ENCODE results near the gene EPN3.

The EPN3 gene

DNA sequence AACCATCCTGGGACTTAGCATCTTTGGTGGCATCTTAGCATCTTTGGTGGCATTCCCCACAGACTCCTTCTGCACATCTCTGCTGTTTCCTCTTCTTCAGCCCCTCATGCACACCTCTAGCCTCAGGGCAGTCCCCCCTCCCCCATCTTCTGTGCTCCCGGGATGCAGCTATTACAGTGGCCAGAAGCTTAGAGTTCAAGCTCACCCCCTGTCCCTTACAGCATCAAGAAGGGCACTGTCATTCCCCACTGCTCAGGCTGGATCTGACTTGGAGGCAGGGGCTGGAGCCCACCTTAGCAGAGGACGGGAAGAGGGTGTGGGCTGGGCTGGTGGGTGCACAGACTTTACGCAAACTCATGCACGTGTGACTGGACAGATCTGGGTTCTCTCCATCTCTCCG, 650 bp downstream of the EPN3 start:
- H3K27me3 ChIP-seq: peaks cover 56% of the 10 kb centered on the region
- H3K4me3 ChIP-seq: no peak overlapping the region
- peak overlapping the region; percentile 6; the same call in 1 of the 2 replicates for H3K4me2 ChIP-seq
- H3K27ac ChIP-seq: no peak overlapping the region
- TF ChIP-seq Cebpa-rat (IDR thresholded peaks at IDR 0.05): no peak
- H3K9ac ChIP-seq: no peak overlapping the region
- H3K36me3 ChIP-seq: no peaks in the 10 kb centered on the region
- peaks cover 16% of the 10 kb centered on the region for H4K20me1 ChIP-seq
- no peaks in the 10 kb centered on the region for H3K9me3 ChIP-seq
- H3K4me1 ChIP-seq: peaks cover 20% of the 10 kb centered on the region

GRCh38 chr17:50533720-50534148, 1.2 kb downstream of the EPN3 start:
- no peak for TF ChIP-seq Cebpa-rat (IDR thresholded peaks at IDR 0.05)
- Histone ChIP-seq H3K4me1 (peaks cover 26% of the 10 kb centered on the region), H3K4me3 (no peak overlapping the region), H4K20me1 (peaks cover 16% of the 10 kb centered on the region), H3K9ac (no peak overlapping the region), H3K27ac (no peak overlapping the region), H3K4me2 (peak overlapping the region; percentile 6), H3K36me3 (no peaks in the 10 kb centered on the region), H3K27me3 (peaks cover 56% of the 10 kb centered on the region), H3K9me3 (no peaks in the 10 kb centered on the region)

DNA sequence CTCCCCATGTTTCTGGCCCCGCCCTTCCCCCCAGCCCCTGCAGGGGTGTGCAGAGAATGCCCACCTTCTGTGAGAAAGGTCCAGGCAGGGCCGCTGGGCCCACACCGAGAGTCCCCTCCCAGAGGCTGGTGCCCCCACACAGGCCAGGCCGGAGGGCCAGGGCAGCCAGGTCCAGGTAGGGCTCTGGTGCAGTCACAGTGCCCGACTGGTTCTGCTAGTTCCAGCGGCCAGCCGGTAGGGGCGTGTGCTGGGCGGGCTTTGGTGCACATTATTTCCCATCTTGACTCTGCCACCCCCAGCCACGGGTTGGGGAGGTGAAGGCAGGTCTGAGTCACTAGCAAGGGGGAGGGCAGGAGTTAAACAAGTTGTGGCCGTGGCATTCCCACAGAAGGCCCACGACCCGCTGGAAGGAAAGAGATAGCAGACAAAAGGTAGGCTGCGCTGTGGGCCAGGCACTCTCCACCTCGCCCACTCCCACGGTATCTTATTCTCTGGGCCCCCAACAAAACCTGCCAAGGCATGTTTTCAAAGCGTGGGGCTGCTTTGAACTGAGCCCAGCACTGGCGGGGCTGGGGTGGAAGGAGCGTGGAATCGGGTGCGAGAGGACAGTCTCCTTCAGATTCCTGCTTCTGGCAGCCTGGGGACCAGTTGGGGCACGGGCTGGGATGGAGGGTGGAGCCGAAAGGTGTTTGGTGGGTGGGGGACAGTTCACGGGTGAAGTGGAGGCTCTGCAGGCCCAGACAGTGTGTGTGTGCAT, 1.9 kb downstream of the EPN3 start:
- no peak overlapping the region for H3K9ac ChIP-seq
- peaks cover 56% of the 10 kb centered on the region for H3K27me3 ChIP-seq
- H3K27ac ChIP-seq: no peak overlapping the region
- H3K36me3 ChIP-seq: no peaks in the 10 kb centered on the region
- H3K9me3 ChIP-seq: no peaks in the 10 kb centered on the region
- H3K4me2 ChIP-seq: peak overlapping the region; percentile 6; the same call in 1 of the 2 replicates
- no peak overlapping the region for H3K4me3 ChIP-seq
- peaks cover 16% of the 10 kb centered on the region for H4K20me1 ChIP-seq
- peaks cover 33% of the 10 kb centered on the region for H3K4me1 ChIP-seq
- TF ChIP-seq Cebpa-rat (IDR thresholded peaks at IDR 0.05): no peak

DNA sequence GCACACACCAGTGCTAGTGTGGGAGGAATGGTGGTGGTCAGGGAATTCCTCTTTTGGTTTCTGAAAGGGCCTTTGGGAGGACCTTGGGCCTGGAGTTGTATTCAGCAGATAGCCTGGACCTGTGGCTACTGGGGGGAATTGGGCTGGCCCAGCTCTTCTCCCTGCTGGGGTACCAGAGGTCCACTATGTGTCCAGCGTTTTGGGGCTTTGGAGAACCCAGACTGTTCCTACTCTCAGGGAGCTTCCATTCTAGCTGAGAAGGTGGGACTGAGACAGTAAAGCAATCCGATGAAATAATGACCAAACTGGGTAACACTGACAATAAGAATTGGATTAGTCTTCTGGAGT, 2.4 kb downstream of the EPN3 start:
- H3K4me2 ChIP-seq: no peak overlapping the region
- H3K4me1 ChIP-seq: peaks cover 35% of the 10 kb centered on the region
- H3K36me3 ChIP-seq: no peaks in the 10 kb centered on the region
- no peak overlapping the region for H3K9ac ChIP-seq
- no peak overlapping the region for H3K4me3 ChIP-seq
- H4K20me1 ChIP-seq: peaks cover 16% of the 10 kb centered on the region
- TF ChIP-seq Cebpa-rat (IDR thresholded peaks at IDR 0.05): no peak
- no peak overlapping the region for H3K27ac ChIP-seq
- H3K27me3 ChIP-seq: peaks cover 56% of the 10 kb centered on the region
- no peaks in the 10 kb centered on the region for H3K9me3 ChIP-seq

- H3K27me3 ChIP-seq: peaks cover 54% of the 10 kb centered on the region
- peaks cover 35% of the 10 kb centered on the region for H3K4me1 ChIP-seq
- H3K36me3 ChIP-seq: no peaks in the 10 kb centered on the region
- H3K4me2 ChIP-seq: no peak overlapping the region
- H3K27ac ChIP-seq: no peak overlapping the region
- H3K9ac ChIP-seq: no peak overlapping the region
- no peaks in the 10 kb centered on the region for H3K9me3 ChIP-seq
- H3K4me3 ChIP-seq: no peak overlapping the region
- TF ChIP-seq Cebpa-rat (IDR thresholded peaks at IDR 0.05): no peak
- peaks cover 16% of the 10 kb centered on the region for H4K20me1 ChIP-seq
Observed at GRCh38 chr17:50535407-50535806, 2.9 kb downstream of the EPN3 start.

- H3K9ac ChIP-seq: no peak overlapping the region
- H3K4me3 ChIP-seq: no peak overlapping the region
- H4K20me1 ChIP-seq: peaks cover 16% of the 10 kb centered on the region
- peaks cover 39% of the 10 kb centered on the region for H3K27me3 ChIP-seq
- no peak overlapping the region for H3K4me2 ChIP-seq
- peaks cover 47% of the 10 kb centered on the region for H3K4me1 ChIP-seq
- no peaks in the 10 kb centered on the region for H3K9me3 ChIP-seq
- H3K36me3 ChIP-seq: no peaks in the 10 kb centered on the region
- no peak for TF ChIP-seq Cebpa-rat (IDR thresholded peaks at IDR 0.05)
- H3K27ac ChIP-seq: no peak overlapping the region
Observed at GRCh38 chr17:50536683-50537646, 4.4 kb downstream of the EPN3 start.

- Histone ChIP-seq H3K9me3 (no peaks in the 10 kb centered on the region), H3K4me1 (peaks cover 47% of the 10 kb centered on the region), H3K4me2 (peak overlapping the region; percentile 89), H3K4me3 (no peak overlapping the region), H3K9ac (no peak overlapping the region), H3K27ac (peak overlapping the region; percentile 38; the same call in 1 of the 2 replicates), H3K27me3 (peaks cover 29% of the 10 kb centered on the region), H4K20me1 (peaks cover 8% of the 10 kb centered on the region; the same call in 1 of the 2 replicates), H3K36me3 (no peaks in the 10 kb centered on the region)
- TF ChIP-seq Cebpa-rat (IDR thresholded peaks at IDR 0.05): no peak
Observed at GRCh38 chr17:50537721-50538548, 5.4 kb downstream of the EPN3 start.

DNA sequence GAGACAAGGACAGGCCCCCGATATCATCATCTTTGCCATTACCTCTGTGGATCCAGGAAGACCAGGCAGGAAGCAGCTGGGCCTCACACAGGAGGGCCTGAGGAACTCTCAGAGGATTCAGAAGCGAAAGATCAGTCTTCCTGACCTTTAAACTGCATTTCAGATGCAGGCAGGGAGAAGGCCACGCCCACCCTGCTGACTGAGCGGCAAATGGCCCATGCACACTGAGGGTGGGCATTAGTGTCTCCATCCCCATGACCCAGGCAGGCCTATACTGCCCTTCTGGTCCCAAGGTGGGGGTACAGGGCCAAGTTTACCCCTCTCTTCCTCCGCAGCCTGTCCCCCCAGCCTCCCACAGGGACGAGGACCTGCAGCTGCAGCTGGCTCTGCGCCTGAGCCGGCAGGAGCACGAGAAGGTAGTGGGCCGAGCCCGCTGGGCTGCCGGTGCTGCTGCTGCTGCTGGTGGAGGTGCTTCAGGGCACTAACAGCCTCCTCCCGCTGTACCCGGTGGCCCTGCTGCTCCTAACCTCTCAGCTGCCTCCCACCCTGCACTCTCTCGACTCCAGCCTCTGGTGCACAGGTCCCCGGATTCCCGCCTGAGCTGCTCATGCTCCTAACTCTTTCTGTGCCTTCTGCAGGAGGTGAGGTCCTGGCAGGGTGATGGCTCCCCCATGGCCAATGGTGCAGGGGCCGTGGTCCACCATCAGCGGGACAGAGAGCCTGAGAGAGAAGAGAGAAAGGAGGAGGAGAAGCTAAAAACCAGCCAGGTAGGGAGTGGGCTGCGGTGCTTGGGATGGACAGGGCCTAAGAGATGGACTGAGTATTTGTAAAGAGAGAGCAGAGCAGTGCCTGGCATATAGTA, 6.2 kb downstream of the EPN3 start:
- no peaks in the 10 kb centered on the region for H3K9me3 ChIP-seq
- no peak overlapping the region; the same call in 1 of the 2 replicates for H3K27ac ChIP-seq
- no peaks in the 10 kb centered on the region for H4K20me1 ChIP-seq
- peaks cover 21% of the 10 kb centered on the region for H3K27me3 ChIP-seq
- TF ChIP-seq Cebpa-rat (IDR thresholded peaks at IDR 0.05): no peak
- H3K36me3 ChIP-seq: no peaks in the 10 kb centered on the region
- no peak overlapping the region for H3K9ac ChIP-seq
- H3K4me1 ChIP-seq: peaks cover 50% of the 10 kb centered on the region
- H3K4me2 ChIP-seq: peak overlapping the region; percentile 89
- H3K4me3 ChIP-seq: no peak overlapping the region

Data from BLaER1 (cell line).